SK-N-SH (cell line): ENCODE results near the gene NPHP1. TPM values are rescaled to one million over a fixed set of nuclear protein-coding genes. Genes with fewer than 3 reads are reported as not detected.
"Not testable (repeated sequence)": the region's sequence is repeated elsewhere in the genome, so short reads cannot be mapped to it uniquely, and the experiment has no call there.

Source experiments
- CTCF ChIA-PET: fragments of 300-600, 350-600 bp; formaldehyde crosslinking; extraction: SDS; loops from one replicate; lab custom pipeline; 2021; lab: Yijun Ruan, JAX
- POLR2A ChIA-PET: fragments of 350-600 bp; sonication (Branson Sonifier 250); formaldehyde crosslinking; extraction: SDS; loops from one replicate; lab custom pipeline; 2020; ENCODE audit warnings: antibody characterized with exemption, inconsistent platforms; lab: Yijun Ruan, JAX
- DNase-seq: peaks from one replicate; pipeline ENCODE4 v3.0.0; 2012
- H2AFZ ChIP-seq: fragments of 200-600 bp; sonication (generic); 2 replicates; pipeline ENCODE4 v1.8.1; 2016; ENCODE audit warnings: antibody characterized with exemption, mild to moderate bottlenecking, low read depth
- H3F3A ChIP-seq: fragments of 200-600 bp; sonication (generic); replicated peaks from 2 replicates; pipeline ENCODE3; 2016; ENCODE audit warnings: antibody characterized with exemption, mild to moderate bottlenecking; ENCODE audit not compliant: insufficient read depth
- H3K27ac ChIP-seq, 2 experiments: fragments of 200-500 bp in 1 of 2; fragments of 200-600 bp in 1 of 2; sonication (Bioruptor generic) in 1 of 2; sonication (generic), shearing (Covaris generic) in 1 of 2; 2 replicates each; pipeline versions ENCODE4 v1.5.1 to v1.6.1; 2014 to 2016; ENCODE audit warnings: low read depth in 2 of 2, inconsistent platforms in 1 of 2, low read length in 1 of 2, mild to moderate bottlenecking in 1 of 2, mixed read lengths in 1 of 2
- H3K27me3 ChIP-seq: fragments of 200-600 bp; sonication (generic), shearing (Covaris generic); 2 replicates; pipeline ENCODE4 v1.6.1; 2016; ENCODE audit warnings: mixed run types; ENCODE audit not compliant: insufficient read depth
- H3K36me3 ChIP-seq, 2 experiments: fragments of 200-500 bp in 1 of 2; fragments of 200-600 bp in 1 of 2; sonication (Bioruptor generic) in 1 of 2; sonication (generic) in 1 of 2; replicated peaks in 1 of 2; 2 replicates each; pipeline versions ENCODE3 to v1.5.1; 2014 to 2016; ENCODE audit warnings: low read length in 1 of 2, mild to moderate bottlenecking in 1 of 2; ENCODE audit not compliant: insufficient read depth in 2 of 2, control insufficient read depth in 1 of 2
- H3K4me1 ChIP-seq, 2 experiments: fragments of 200-500 bp in 1 of 2; fragments of 200-600 bp in 1 of 2; sonication (Bioruptor generic) in 1 of 2; sonication (generic), shearing (Covaris generic) in 1 of 2; 2 replicates each; pipeline versions ENCODE4 v1.5.1 to v1.6.1; 2014 to 2016; ENCODE audit warnings: low read depth in 1 of 2, low read length in 1 of 2, mixed run types in 1 of 2; ENCODE audit not compliant: insufficient read depth in 2 of 2, control insufficient read depth in 1 of 2
- H3K4me2 ChIP-seq: fragments of 200-600 bp; sonication (generic), shearing (Covaris generic); 2 replicates; pipeline ENCODE4 v1.6.1; 2017; ENCODE audit warnings: mixed run types
- H3K4me3 ChIP-seq, 2 experiments: fragments of 200-500 bp in 1 of 2; fragments of 200-600 bp in 1 of 2; sonication (Bioruptor generic) in 1 of 2; sonication (generic), shearing (Covaris generic) in 1 of 2; 2 replicates each; pipeline versions ENCODE4 v1.5.1 to v1.8.1; 2014 to 2016; ENCODE audit warnings: low read depth in 2 of 2, inconsistent platforms in 1 of 2, low read length in 1 of 2, mild to moderate bottlenecking in 1 of 2, mixed read lengths in 1 of 2, moderate library complexity in 1 of 2
- H3K79me2 ChIP-seq: fragments of 200-600 bp; sonication (generic); 2 replicates; pipeline ENCODE4 v1.8.1; 2017; ENCODE audit warnings: mild to moderate bottlenecking; ENCODE audit not compliant: insufficient read depth
- H3K9ac ChIP-seq: fragments of 200-600 bp; sonication (generic); 2 replicates; pipeline ENCODE4 v1.6.1; 2017; ENCODE audit warnings: mixed run types
- H3K9me2 ChIP-seq: fragments of 200-600 bp; sonication (generic); 2 replicates; pipeline ENCODE4 v1.6.1; 2017; ENCODE audit warnings: mixed run types
- H3K9me3 ChIP-seq: fragments of 200-600 bp; sonication (generic); 2 replicates; pipeline ENCODE4 v1.6.1; 2017; ENCODE audit warnings: mixed run types, mild to moderate bottlenecking, moderate library complexity
- H4K20me1 ChIP-seq: fragments of 200-600 bp; sonication (generic); 2 replicates; pipeline ENCODE4 v1.6.1; 2017; ENCODE audit warnings: mild to moderate bottlenecking, mixed run types; ENCODE audit not compliant: insufficient read depth
- CHD2 ChIP-seq: fragments of 150-350 bp; IDR thresholded peaks from 2 replicates; pipeline ENCODE4 v1.6.1; 2018; ENCODE audit warnings: low read length; ENCODE audit not compliant: partially characterized antibody
- EP300 ChIP-seq, 2 experiments: IDR thresholded peaks; 2 replicates each; pipeline versions ENCODE4 v1.4.0 to v1.6.1; 2012; ENCODE audit warnings: borderline replicate concordance in 1 of 2, low read depth in 1 of 2, low read length in 1 of 2
- FOSL2 ChIP-seq: IDR thresholded peaks from 2 replicates; pipeline ENCODE4 v1.4.0; 2012; ENCODE audit warnings: low read depth, mild to moderate bottlenecking, moderate library complexity, borderline replicate concordance
- GABPA ChIP-seq: IDR thresholded peaks from 2 replicates; pipeline ENCODE4 v1.4.0; 2012; ENCODE audit warnings: low read depth, mild to moderate bottlenecking
- MAX ChIP-seq: IDR thresholded peaks from 2 replicates; pipeline ENCODE4 v1.4.0; 2012; ENCODE audit warnings: low read depth
- MXI1 ChIP-seq: IDR thresholded peaks from 2 replicates; pipeline ENCODE4 v1.6.1; 2012; ENCODE audit warnings: mild to moderate bottlenecking, low read depth, low read length, improper control_type of control experiment
- NRF1 ChIP-seq: IDR thresholded peaks from 2 replicates; pipeline ENCODE4 v1.6.1; 2012; ENCODE audit warnings: low read depth, mild to moderate bottlenecking, low read length
- POLR2AphosphoS5 ChIP-seq: IDR thresholded peaks from 2 replicates; pipeline ENCODE4 v1.6.1; 2012; ENCODE audit warnings: low read depth, low read length
- RCOR1 ChIP-seq: fragments of 150-350 bp; IDR thresholded peaks from 2 replicates; pipeline ENCODE4 v1.6.1; 2017; ENCODE audit warnings: antibody characterized with exemption, low read length
- RXRA ChIP-seq: IDR thresholded peaks from 2 replicates; pipeline ENCODE4 v1.4.0; 2012; ENCODE audit warnings: low read depth, mild to moderate bottlenecking, borderline replicate concordance
- TAF1 ChIP-seq: IDR thresholded peaks from 2 replicates; pipeline ENCODE4 v1.6.1; 2012; ENCODE audit warnings: low read depth, mild to moderate bottlenecking, low read length, moderate library complexity, borderline replicate concordance
- TCF12 ChIP-seq: IDR thresholded peaks from 2 replicates; pipeline ENCODE4 v1.4.0; 2012
- USF1 ChIP-seq: IDR thresholded peaks from 2 replicates; pipeline ENCODE4 v1.4.0; 2012; ENCODE audit warnings: low read depth, borderline replicate concordance
- USF2 ChIP-seq: fragments of 150-350 bp; IDR thresholded peaks from 2 replicates; pipeline ENCODE4 v1.6.1; 2017; ENCODE audit warnings: antibody characterized with exemption, low read length, low read depth, borderline replicate concordance
- YY1 ChIP-seq: IDR thresholded peaks from 2 replicates; pipeline ENCODE4 v1.4.0; 2012; ENCODE audit warnings: low read depth, mild to moderate bottlenecking
- WGBS: methylation state at CpG from one replicate; pipeline ENCODE4 v1.1.6; 2017; ENCODE audit warnings: low lambda C conversion rate; 5-methylcytosine and 5-hydroxymethylcytosine counted together
- polyA plus RNA-seq, 3 experiments: library from polyadenylated mRNA; depleted of rRNA; stranded (reverse); fragments of >200 nt; gene quantifications; 2 replicates each; pipeline ENCODE4 v1.2.3, GENCODE V29; 2012

NPHP1 gene
- polyA plus RNA-seq, 1 of the 3 experiments (the other 2 are of a cell fraction), result 5.0 TPM

- H3K4me2 ChIP-seq, result no peak overlapping the region
- no peaks in the 10 kb centered on the region for H4K20me1 ChIP-seq
- H2AFZ ChIP-seq, result no peak overlapping the region
- no peak overlapping the region for H3K27ac ChIP-seq
- no peak overlapping the region for H3K9ac ChIP-seq
- no peak for TF ChIP-seq TAF1
- TF ChIP-seq USF2, result no peak
- TF ChIP-seq POLR2AphosphoS5, result no peak
- no peak for TF ChIP-seq MAX
- TF ChIP-seq CHD2, result no peak
- TF ChIP-seq RXRA, result no peak
- TF ChIP-seq RCOR1, result no peak
- no peaks in the 10 kb centered on the region for H3K36me3 ChIP-seq
- CTCF ChIA-PET, result no interaction called here
- no peak overlapping the region for H3K4me3 ChIP-seq
- DNase-seq, result no peak
- H3K9me3 ChIP-seq, result no peaks in the 10 kb centered on the region
- no peaks in the 10 kb centered on the region for H3F3A ChIP-seq
- no peaks in the 10 kb centered on the region for H3K79me2 ChIP-seq
- no peaks in the 10 kb centered on the region for H3K4me1 ChIP-seq
- no peaks in the 10 kb centered on the region for H3K9me2 ChIP-seq
- peaks cover 6% of the 10 kb centered on the region for H3K27me3 ChIP-seq
- WGBS, result 0% methylated on average over 1 of the region's 1 CpG
- POLR2A ChIA-PET, result no interaction called here
Measured at GRCh38 chr2:110219496-110220189, 14.8 kb upstream of the NPHP1 start.

GRCh38 chr2:110218889-110219288, 14.1 kb upstream of the NPHP1 start:
- DNase-seq, H3K36me3 ChIP-seq, CTCF ChIA-PET, H3K4me3 ChIP-seq, H3K4me1 ChIP-seq, H3K9ac ChIP-seq, H3K9me2 ChIP-seq, H3F3A ChIP-seq, H3K79me2 ChIP-seq, H2AFZ ChIP-seq, H3K27me3 ChIP-seq, POLR2A ChIA-PET, H4K20me1 ChIP-seq, H3K4me2 ChIP-seq, H3K27ac ChIP-seq, H3K9me3 ChIP-seq: not testable (repeated sequence)
- WGBS, result 41% methylated on average over 7 of the region's 7 CpGs

GRCh38 chr2:110216803-110217202, 12.0 kb upstream of the NPHP1 start:
- H3K4me2 ChIP-seq, result no peak overlapping the region
- H4K20me1 ChIP-seq, result no peaks in the 10 kb centered on the region
- TF ChIP-seq TAF1, result no peak
- no peak for TF ChIP-seq MAX
- no peak for TF ChIP-seq FOSL2
- no peak for TF ChIP-seq GABPA
- no peak for TF ChIP-seq USF1
- no peak for TF ChIP-seq USF2
- no peak for TF ChIP-seq YY1
- no peak for TF ChIP-seq EP300 (IDR thresholded peaks at IDR 0.05; ENCODE audit: borderline replicate concordance in 1 of 2, low read depth in 1 of 2, low read length in 1 of 2)
- TF ChIP-seq TCF12, result no peak
- TF ChIP-seq MXI1, result no peak
- no peak for TF ChIP-seq NRF1
- no peak for DNase-seq
- no peak overlapping the region for H2AFZ ChIP-seq
- no peaks in the 10 kb centered on the region for H3K4me1 ChIP-seq
- no peaks in the 10 kb centered on the region for H3K9me3 ChIP-seq
- no peak overlapping the region for H3K4me3 ChIP-seq
- H3K9me2 ChIP-seq, result no peaks in the 10 kb centered on the region
- ChIA-PET POLR2A (no interaction called here), CTCF (interaction anchor here (1.4 kb wide), 1 partner anchor 60 kb away, joined by 4 read pairs; no protein-coding TSS in a partner anchor)
- no peaks in the 10 kb centered on the region for H3F3A ChIP-seq
- no peaks in the 10 kb centered on the region for H3K36me3 ChIP-seq
- no peaks in the 10 kb centered on the region; the same call in 1 of the 2 replicates for H3K27me3 ChIP-seq
- no peak overlapping the region for H3K9ac ChIP-seq
- H3K79me2 ChIP-seq, result peaks cover 11% of the 10 kb centered on the region; the same call in 1 of the 2 replicates
- no peak overlapping the region for H3K27ac ChIP-seq
